ENCODE data around the gene SIK2. TPM values are rescaled to one million over a fixed set of nuclear protein-coding genes. Genes with fewer than 3 reads are reported as not detected.

Gene SIK2
- total and polyA plus RNA-seq, 9 of the 15 experiments (the other 6 are each of a cell fraction or from before 2014, with no cell fraction given): 0.74 to 11.6 (median 3.8) TPM

GRCh38 chr11:111637885-111638284 is 35.6 kb downstream of the SIK2 start:
- H3K36me3 ChIP-seq (ENCODE audit: control insufficient read depth, insufficient read depth, low read length): peaks cover 6% of the 10 kb centered on the region; the same call in 1 of the 3 replicates
- H2AFZ ChIP-seq (ENCODE audit: low read depth, low read length): no peak overlapping the region
- no peak overlapping the region for H3K4me3 ChIP-seq
- no peak for ATAC-seq
- no peaks in the 10 kb centered on the region for H3K79me2 ChIP-seq (ENCODE audit: control insufficient read depth, insufficient read depth, low read length)
- ChIA-PET CTCF (ENCODE audit: low intra/inter-chr PET ratio) (no interaction called here), POLR2A (no interaction called here)
- H3K4me1 ChIP-seq (replicated peaks in 1 of 2; ENCODE audit: control insufficient read depth in 2 of 2, insufficient read depth in 2 of 2, low read length in 2 of 2): peaks cover 0 to 3% of the 10 kb centered on the region in 2 experiments; a peak in 2 of 5 replicates
- no TSS peak for BruUV-seq (replicated peaks)
- WGBS (ENCODE audit: insufficient coverage, low coverage, missing lambda C conversion rate): 95% methylated on average over 4 of the region's 4 CpGs
- FAIRE-seq: no peak
- intact Hi-C loops (cut with micrococcal nuclease) (no loop called here), in situ Hi-C loops (cut with MboI) (no loop called here)
- no peaks in the 10 kb centered on the region for H3K27me3 ChIP-seq (ENCODE audit: control insufficient read depth in 2 of 2, insufficient read depth in 2 of 2, low read length in 2 of 2)
- DNase-seq (ENCODE audit: extremely low read depth in 1 of 4, low spot score in 3 of 4): no peak
- H3K27ac ChIP-seq (ENCODE audit: extremely low read depth, low read depth, low read length): no peak overlapping the region
- H3K9me3 ChIP-seq (replicated peaks; ENCODE audit: control insufficient read depth, insufficient read depth, low read depth, low read length): no peaks in the 10 kb centered on the region
- TF ChIP-seq SLC30A9 (CRISPR knock-in tag; IDR thresholded peaks at IDR 0.05): no peak
- TF ChIP-seq FOXA1 (IDR thresholded peaks at IDR 0.05; ENCODE audit: borderline replicate concordance): no peak
- TF ChIP-seq RFX7 (CRISPR knock-in tag; IDR thresholded peaks at IDR 0.05): no peak
- TF ChIP-seq PHF21A (IDR thresholded peaks at IDR 0.05; ENCODE audit: borderline replicate concordance, low read depth): no peak
- TF ChIP-seq MNT (conservative IDR thresholded peaks at IDR 0.05): no peak
- no peak for TF ChIP-seq ZSCAN29 (IDR thresholded peaks at IDR 0.05)
- TF ChIP-seq TGIF2 (CRISPR knock-in tag; IDR thresholded peaks at IDR 0.05): no peak
- no peak for TF ChIP-seq ZNF561 (CRISPR knock-in tag; conservative IDR thresholded peaks at IDR 0.05)
- H3K9me1 ChIP-seq (ENCODE audit: control insufficient read depth, insufficient read depth, low read length): no peaks in the 10 kb centered on the region
- H3K9ac ChIP-seq (ENCODE audit: insufficient read depth in 1 of 2, low read depth in 2 of 2, low read length in 2 of 2): no peak overlapping the region
- no peaks in the 10 kb centered on the region for H4K20me1 ChIP-seq (replicated peaks; ENCODE audit: control insufficient read depth, insufficient read depth, low read length)
- no peak overlapping the region for H3K4me2 ChIP-seq (ENCODE audit: insufficient read depth, low read length)
